ENCODE measurements around the gene EVA1C.
"Not testable (repeated sequence)": the region's sequence is repeated elsewhere in the genome, so short reads cannot be mapped to it uniquely, and the experiment has no call there.

EVA1C gene

GRCh38 chr21:32426066-32426465 is 13.6 kb downstream of the EVA1C start:
- no peak for DNase-seq

- no peak for DNase-seq
Observed at GRCh38 chr21:32426592-32427051, 14.1 kb downstream of the EVA1C start.

GRCh38 chr21:32427958-32428623 is 15.6 kb downstream of the EVA1C start:
- DNase-seq, result no peak

- DNase-seq, result not testable (repeated sequence)
Observed at GRCh38 chr21:32432982-32433660, 20.6 kb downstream of the EVA1C start.

- DNase-seq, result no peak
Observed at GRCh38 chr21:32437729-32438128, 25.2 kb downstream of the EVA1C start.

GRCh38 chr21:32442566-32443318 is 30.2 kb downstream of the EVA1C start:
- no peak for DNase-seq

- no peak for DNase-seq
Observed at GRCh38 chr21:32445101-32445500, 32.6 kb downstream of the EVA1C start.

GRCh38 chr21:32446440-32446839 is 33.9 kb downstream of the EVA1C start:
- not testable (repeated sequence) for DNase-seq

- DNase-seq, result no peak
Observed at GRCh38 chr21:32447224-32447623, 34.7 kb downstream of the EVA1C start.

GRCh38 chr21:32448803-32449594 is 36.5 kb downstream of the EVA1C start:
- DNase-seq, result no peak

- DNase-seq, result not testable (repeated sequence)
Observed at GRCh38 chr21:32450881-32451701, 38.6 kb downstream of the EVA1C start.

GRCh38 chr21:32452191-32452590 is 39.7 kb downstream of the EVA1C start:
- not testable (repeated sequence) for DNase-seq

- no peak for DNase-seq
Observed at GRCh38 chr21:32452641-32453040, 40.1 kb downstream of the EVA1C start.

- no peak for DNase-seq
Observed at GRCh38 chr21:32455548-32455947, 43.0 kb downstream of the EVA1C start.

GRCh38 chr21:32456497-32456918 is 44.0 kb downstream of the EVA1C start:
- DNase-seq, result no peak

- DNase-seq, result no peak
Observed at GRCh38 chr21:32457360-32457840, 44.9 kb downstream of the EVA1C start.

GRCh38 chr21:32457962-32458361 is 45.5 kb downstream of the EVA1C start:
- DNase-seq, result no peak

GRCh38 chr21:32459972-32460371 is 47.5 kb downstream of the EVA1C start:
- DNase-seq, result no peak

- no peak for DNase-seq
Observed at GRCh38 chr21:32461503-32461902, 49.0 kb downstream of the EVA1C start.

- not testable (repeated sequence) for DNase-seq
Observed at GRCh38 chr21:32462564-32462963, 50.1 kb downstream of the EVA1C start.

GRCh38 chr21:32463367-32463766 is 50.9 kb downstream of the EVA1C start:
- DNase-seq, result no peak

GRCh38 chr21:32463889-32464300 is 51.4 kb downstream of the EVA1C start:
- no peak for DNase-seq
